Measurements from ENCODE around the gene CNNM3. TPM values are rescaled to one million over a fixed set of nuclear protein-coding genes. Genes with fewer than 3 reads are reported as not detected.

The CNNM3 gene
- total RNA-seq, 1 experiment from 2014 or later: 25.1 TPM

- CTCF ChIA-PET: no interaction called here
- TF ChIP-seq CTCF (IDR thresholded peaks at IDR 0.05; ENCODE audit: unreplicated experiment): no peak
- peak overlapping the region; percentile 22 for H3K27ac Mint-ChIP-seq (ENCODE audit: unreplicated experiment)
- no peaks in the 10 kb centered on the region for H3K27me3 Mint-ChIP-seq (ENCODE audit: unreplicated experiment)
- H3K9me3 Mint-ChIP-seq (ENCODE audit: low read depth, unreplicated experiment): no peaks in the 10 kb centered on the region
- intact Hi-C loops (cut with micrococcal nuclease; ENCODE audit: unreplicated experiment): no loop called here
- DNase-seq: no peak
- no peaks in the 10 kb centered on the region for H3K4me1 Mint-ChIP-seq (ENCODE audit: low read depth, unreplicated experiment)
- peaks cover 56% of the 10 kb centered on the region for H3K36me3 Mint-ChIP-seq (ENCODE audit: insufficient read depth, unreplicated experiment)
- no peak overlapping the region for H3K4me3 Mint-ChIP-seq (ENCODE audit: low read depth, unreplicated experiment)
- BruUV-seq (replicated peaks): no TSS peak
These were observed 47.7 kb downstream of the CNNM3 start for GRCh38 chr2:96863575-96864342.

DNA sequence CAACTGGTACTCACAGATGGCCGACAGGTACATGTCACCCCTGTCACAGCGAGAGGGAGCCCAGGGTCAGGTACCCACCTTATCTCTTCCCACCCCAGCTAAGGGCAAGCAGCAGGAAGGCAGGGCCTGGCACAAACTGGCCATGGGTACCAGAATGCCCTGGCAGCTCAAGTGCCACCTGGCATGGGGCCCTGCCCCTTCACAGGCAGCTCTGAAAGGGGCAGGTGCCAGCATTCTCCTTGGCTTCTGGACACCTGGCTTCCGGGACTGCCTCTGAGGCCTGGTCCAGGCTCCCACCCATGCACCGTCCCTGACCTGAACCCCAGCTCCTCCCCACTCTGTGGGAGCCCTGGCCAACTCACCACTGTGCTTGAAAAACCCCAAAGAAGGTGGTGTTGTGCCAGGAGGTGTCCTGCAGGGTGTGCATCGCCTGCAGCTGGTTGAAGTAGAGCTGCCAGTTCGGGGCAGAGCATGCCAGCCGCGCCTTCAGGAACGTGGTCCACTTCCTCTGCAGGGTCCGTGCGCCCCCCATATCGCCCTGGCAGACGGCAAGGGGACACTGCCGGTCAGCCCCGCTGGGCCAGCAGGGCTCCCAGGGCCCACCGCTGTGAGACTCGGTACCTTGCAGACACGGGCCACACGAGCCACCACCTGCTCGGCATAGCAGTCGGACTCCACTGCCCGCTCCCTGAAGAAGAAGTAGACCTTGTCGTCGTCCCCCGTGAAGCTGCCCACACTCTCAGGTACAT is 48.4 kb downstream of the CNNM3 start:
- CTCF ChIA-PET: interaction anchor here (0.7 kb wide), 1 partner anchor 24 kb away, joined by 6 read pairs; no protein-coding TSS in a partner anchor
- no peak for DNase-seq
- TF ChIP-seq CTCF (IDR thresholded peaks at IDR 0.05; ENCODE audit: unreplicated experiment): no peak
- H3K36me3 Mint-ChIP-seq (ENCODE audit: insufficient read depth, unreplicated experiment): peaks cover 52% of the 10 kb centered on the region
- no peak overlapping the region for H3K27ac Mint-ChIP-seq (ENCODE audit: unreplicated experiment)
- intact Hi-C loops (cut with micrococcal nuclease; ENCODE audit: unreplicated experiment): no loop called here
- no peaks in the 10 kb centered on the region for H3K27me3 Mint-ChIP-seq (ENCODE audit: unreplicated experiment)
- no peak overlapping the region for H3K4me3 Mint-ChIP-seq (ENCODE audit: low read depth, unreplicated experiment)
- BruUV-seq (replicated peaks): no TSS peak
- H3K9me3 Mint-ChIP-seq (ENCODE audit: low read depth, unreplicated experiment): no peaks in the 10 kb centered on the region
- H3K4me1 Mint-ChIP-seq (ENCODE audit: low read depth, unreplicated experiment): no peaks in the 10 kb centered on the region

DNA sequence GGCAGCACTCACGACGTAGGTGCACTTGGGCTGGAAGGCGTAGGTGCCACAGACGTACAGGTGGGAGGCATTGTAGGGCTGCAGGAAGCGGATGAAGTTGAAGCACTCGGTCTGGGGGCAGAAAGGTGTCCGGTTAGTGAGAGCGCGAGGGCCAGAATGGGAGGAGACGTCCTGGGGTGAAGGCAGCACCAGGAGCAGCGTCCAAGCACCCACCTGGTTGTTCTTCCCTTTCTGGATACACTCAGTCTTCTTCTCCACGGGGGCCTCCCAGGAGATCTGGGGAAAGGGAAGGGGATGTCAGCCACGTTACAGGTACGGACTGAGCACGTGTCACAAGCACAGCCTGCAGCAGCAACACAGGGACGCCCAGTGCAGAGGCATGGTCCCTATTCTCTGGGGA is 49.6 kb downstream of the CNNM3 start:
- Mint-ChIP-seq H3K36me3 (ENCODE audit: insufficient read depth, unreplicated experiment) (peaks cover 55% of the 10 kb centered on the region), H3K9me3 (ENCODE audit: low read depth, unreplicated experiment) (no peaks in the 10 kb centered on the region), H3K27ac (ENCODE audit: unreplicated experiment) (no peak overlapping the region), H3K27me3 (ENCODE audit: unreplicated experiment) (no peaks in the 10 kb centered on the region), H3K4me3 (ENCODE audit: low read depth, unreplicated experiment) (no peak overlapping the region), H3K4me1 (ENCODE audit: low read depth, unreplicated experiment) (no peaks in the 10 kb centered on the region)
- CTCF ChIA-PET: interaction anchor here (0.7 kb wide), 1 partner anchor 23 kb away, joined by 6 read pairs; no protein-coding TSS in a partner anchor
- no peak for DNase-seq
- TF ChIP-seq CTCF (IDR thresholded peaks at IDR 0.05; ENCODE audit: unreplicated experiment): no peak
- BruUV-seq (replicated peaks): no TSS peak
- intact Hi-C loops (cut with micrococcal nuclease; ENCODE audit: unreplicated experiment): no loop called here

DNA sequence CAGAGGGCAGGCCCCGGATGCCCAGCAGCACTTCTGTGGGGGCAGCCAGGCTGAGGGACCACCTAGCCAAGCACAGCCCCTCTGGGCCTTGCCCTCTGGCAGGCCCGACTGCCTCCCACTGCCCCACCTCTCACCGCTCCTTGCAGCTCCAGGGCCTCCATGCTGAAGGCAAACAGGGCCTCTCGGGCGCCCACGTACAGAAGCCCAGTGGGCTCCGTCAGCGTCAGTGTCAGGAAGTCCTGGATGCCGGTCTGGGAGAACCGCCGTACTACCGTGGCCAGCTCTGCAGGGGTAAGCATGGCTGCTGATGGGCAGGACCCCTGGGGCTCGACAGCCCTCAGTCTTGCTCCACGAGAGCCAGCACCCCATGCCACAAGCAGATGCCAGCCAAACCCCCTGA is 50.1 kb downstream of the CNNM3 start:
- Mint-ChIP-seq H3K4me3 (ENCODE audit: low read depth, unreplicated experiment) (no peak overlapping the region), H3K27me3 (ENCODE audit: unreplicated experiment) (no peaks in the 10 kb centered on the region), H3K9me3 (ENCODE audit: low read depth, unreplicated experiment) (no peaks in the 10 kb centered on the region), H3K4me1 (ENCODE audit: low read depth, unreplicated experiment) (no peaks in the 10 kb centered on the region), H3K36me3 (ENCODE audit: insufficient read depth, unreplicated experiment) (peaks cover 60% of the 10 kb centered on the region), H3K27ac (ENCODE audit: unreplicated experiment) (no peak overlapping the region)
- TF ChIP-seq CTCF (IDR thresholded peaks at IDR 0.05; ENCODE audit: unreplicated experiment): no peak
- intact Hi-C loops (cut with micrococcal nuclease; ENCODE audit: unreplicated experiment): no loop called here
- CTCF ChIA-PET: interaction anchor here (1.4 kb wide), 1 partner anchor 8 kb away, joined by 5 read pairs; the partner anchor contains the start of gene ANKRD39
- BruUV-seq (replicated peaks): no TSS peak
- DNase-seq: no peak

All from Calu3 (cell line).